ENCODE data around the gene AFAP1. TPM values are rescaled to one million over a fixed set of nuclear protein-coding genes. Genes with fewer than 3 reads are reported as not detected.
A peak's percentile ranks its signal among the peaks of the same experiment; 100 is the strongest.

The AFAP1 gene
- polyA plus RNA-seq, 1 experiment, result 61.7 TPM

- ChIA-PET CTCF (interaction anchor here (1.7 to 1.8 kb wide), 2 partner anchors 15 to 157 kb away, joined by 3 to 4 read pairs; no protein-coding TSS in a partner anchor), POLR2A (interaction anchor here (0.8 to 1.3 kb wide), 4 partner anchors 21 to 149 kb away, joined by 3 to 4 read pairs (median 4); partner anchors contain the start of gene AFAP1)
- Histone ChIP-seq H3K27ac (ENCODE audit: low read depth, low read length) (peak overlapping the region; percentile 97), H3K27me3 (ENCODE audit: control insufficient read depth, insufficient read depth, low read length) (peaks cover 2% of the 10 kb centered on the region), H3K4me3 (ENCODE audit: low read depth, low read length) (no peak overlapping the region), H3K9me3 (ENCODE audit: control insufficient read depth, insufficient read depth, low read length) (no peaks in the 10 kb centered on the region; the same call in 1 of the 2 replicates)
- peak; percentile 99 for DNase-seq (ENCODE audit: low read depth, low spot score)
- TF ChIP-seq CTCF (IDR thresholded peaks at IDR 0.05; ENCODE audit: low read depth, low read length), result no peak
Observed at GRCh38 chr4:7960790-7961655, 21.4 kb upstream of the AFAP1 start.

- H3K4me3 ChIP-seq (ENCODE audit: low read depth, low read length), result no peak overlapping the region
- POLR2A ChIA-PET, result interaction anchor here (0.7 to 1.1 kb wide), 3 partner anchors 21 to 444 kb away, joined by 3 to 4 read pairs (median 3); partner anchors contain the start of gene AFAP1
- H3K27me3 ChIP-seq (ENCODE audit: control insufficient read depth, insufficient read depth, low read length), result peaks cover 2% of the 10 kb centered on the region
- no peaks in the 10 kb centered on the region for H3K9me3 ChIP-seq (ENCODE audit: control insufficient read depth, insufficient read depth, low read length)
- no peak for TF ChIP-seq CTCF (IDR thresholded peaks at IDR 0.05; ENCODE audit: low read depth, low read length)
- peak overlapping the region; percentile 96 for H3K27ac ChIP-seq (ENCODE audit: low read depth, low read length)
- CTCF ChIA-PET, result interaction anchor here (0.6 to 1.8 kb wide), 4 partner anchors 14 to 156 kb away, joined by 3 to 7 read pairs (median 4); no protein-coding TSS in a partner anchor
- no peak for DNase-seq (ENCODE audit: low read depth, low spot score)
Observed at GRCh38 chr4:7960017-7960789, 20.5 kb upstream of the AFAP1 start.

GRCh38 chr4:7959078-7959477, 19.4 kb upstream of the AFAP1 start:
- CTCF ChIA-PET, result interaction anchor here (0.6 to 1.7 kb wide), 3 partner anchors 13 to 157 kb away, joined by 3 read pairs; no protein-coding TSS in a partner anchor
- Histone ChIP-seq H3K27ac (ENCODE audit: low read depth, low read length) (no peak overlapping the region), H3K27me3 (ENCODE audit: control insufficient read depth, insufficient read depth, low read length) (peaks cover 2% of the 10 kb centered on the region), H3K9me3 (ENCODE audit: control insufficient read depth, insufficient read depth, low read length) (no peaks in the 10 kb centered on the region), H3K4me3 (ENCODE audit: low read depth, low read length) (no peak overlapping the region)
- no peak; the same call in 1 of the 2 replicates for TF ChIP-seq CTCF (IDR thresholded peaks at IDR 0.05; ENCODE audit: low read depth, low read length)
- DNase-seq (ENCODE audit: low read depth, low spot score), result no peak
- POLR2A ChIA-PET, result interaction anchor here (0.7 to 1.1 kb wide), 2 partner anchors 19 to 443 kb away, joined by 3 read pairs; partner anchors contain the start of gene AFAP1

- Histone ChIP-seq H3K27me3 (ENCODE audit: control insufficient read depth, insufficient read depth, low read length) (no peaks in the 10 kb centered on the region), H3K4me3 (ENCODE audit: low read depth, low read length) (no peak overlapping the region), H3K9me3 (ENCODE audit: control insufficient read depth, insufficient read depth, low read length) (no peaks in the 10 kb centered on the region), H3K27ac (ENCODE audit: low read depth, low read length) (no peak overlapping the region)
- ChIA-PET POLR2A (no interaction called here), CTCF (interaction anchor here (0.6 to 1.0 kb wide), 2 partner anchors 155 kb away, joined by 3 to 4 read pairs; no protein-coding TSS in a partner anchor)
- TF ChIP-seq CTCF (IDR thresholded peaks at IDR 0.05; ENCODE audit: low read depth, low read length), result no peak
- no peak for DNase-seq (ENCODE audit: low read depth, low spot score)
Observed at GRCh38 chr4:7956934-7957656, 17.4 kb upstream of the AFAP1 start.

Measured in AG04450 (cell line).